OCI-LY1 (cell line): ENCODE data around the gene ALDH6A1.
A peak's percentile ranks its signal among the peaks of the same experiment; 100 is the strongest.

ENCODE experiments used
- H2AFZ ChIP-seq: fragments of 200-600 bp; sonication (generic), shearing (Covaris generic); 2 replicates; pipeline ENCODE4 v1.6.0; 2014; ENCODE audit warnings: antibody characterized with exemption, mild to moderate bottlenecking, low read length
- H3F3A ChIP-seq: fragments of 200-600 bp; sonication (generic), shearing (Covaris generic); 2 replicates; pipeline ENCODE4 v1.6.0; 2014; ENCODE audit warnings: mild to moderate bottlenecking, antibody characterized with exemption, low read length, moderate library complexity; ENCODE audit not compliant: insufficient read depth
- H3K27ac ChIP-seq: fragments of 200-600 bp; sonication (generic); 2 replicates; pipeline ENCODE4 v1.5.1; 2014; ENCODE audit warnings: low read length, mixed run types, mild to moderate bottlenecking, low read depth; ENCODE audit not compliant: poor library complexity, severe bottlenecking
- H3K27me3 ChIP-seq: fragments of 200-600 bp; sonication (generic); 2 replicates; pipeline ENCODE4 v1.6.0; 2014; ENCODE audit warnings: antibody characterized with exemption, mild to moderate bottlenecking, low read length, moderate library complexity; ENCODE audit not compliant: insufficient read depth
- H3K36me3 ChIP-seq: fragments of 200-600 bp; sonication (generic); 2 replicates; pipeline ENCODE4 v1.6.1; 2014; ENCODE audit warnings: mild to moderate bottlenecking, antibody characterized with exemption, low read length, moderate library complexity, mixed read lengths; ENCODE audit not compliant: insufficient read depth
- H3K4me1 ChIP-seq: fragments of 200-600 bp; sonication (generic); 2 replicates; pipeline ENCODE4 v1.5.1; 2014; ENCODE audit warnings: mild to moderate bottlenecking, low read length, moderate library complexity; ENCODE audit not compliant: insufficient read depth, severe bottlenecking
- H3K4me2 ChIP-seq: fragments of 200-600 bp; sonication (generic), shearing (Covaris generic); 2 replicates; pipeline ENCODE4 v1.6.1; 2014; ENCODE audit warnings: low read length
- H3K4me3 ChIP-seq: fragments of 200-600 bp; sonication (generic); 2 replicates; pipeline ENCODE4 v1.5.1; 2014; ENCODE audit warnings: low read length, low read depth, mild to moderate bottlenecking, mixed read lengths; ENCODE audit not compliant: poor library complexity, severe bottlenecking
- H3K79me2 ChIP-seq: fragments of 200-600 bp; shearing (Covaris generic); 2 replicates; pipeline ENCODE4 v1.6.1; 2016; ENCODE audit warnings: mixed run types, low read length, mixed read lengths; ENCODE audit not compliant: insufficient read depth
- H3K9ac ChIP-seq: fragments of 200-600 bp; sonication (generic), shearing (Covaris generic); 2 replicates; pipeline ENCODE4 v1.6.1; 2014; ENCODE audit warnings: mild to moderate bottlenecking, low read length, mixed read lengths
- H3K9me2 ChIP-seq: fragments of 200-600 bp; sonication (generic), shearing (Covaris generic); 2 replicates; pipeline ENCODE4 v1.6.1; 2014; ENCODE audit warnings: low read depth, mild to moderate bottlenecking, low read length, mixed read lengths
- H3K9me3 ChIP-seq: fragments of 200-600 bp; shearing (Covaris generic); 2 replicates; pipeline ENCODE4 v1.6.1; 2014; ENCODE audit warnings: low read length, mixed read lengths
- H4K20me1 ChIP-seq: fragments of 200-600 bp; sonication (generic), shearing (Covaris generic); 2 replicates; pipeline ENCODE4 v1.6.0; 2016; ENCODE audit warnings: mild to moderate bottlenecking, low read length; ENCODE audit not compliant: insufficient read depth
- CTCF ChIP-seq: fragments of 200-600 bp; sonication (generic), shearing (Covaris generic); IDR thresholded peaks from 2 replicates; pipeline ENCODE4 v1.5.1; 2017; ENCODE audit warnings: mild to moderate bottlenecking, antibody characterized with exemption, low read length, moderate library complexity, mixed read lengths
- EZH2 ChIP-seq: fragments of 200-600 bp; sonication (generic), shearing (Covaris generic); IDR thresholded peaks from 2 replicates; pipeline ENCODE4 v1.8.0; 2017; ENCODE audit warnings: borderline replicate concordance, mixed run types, mild to moderate bottlenecking, antibody characterized with exemption, low read length, moderate library complexity, mixed read lengths

ALDH6A1 gene

GRCh38 chr14:74019408-74020137, 64.7 kb downstream of the ALDH6A1 start:
- Histone ChIP-seq H3K4me3 (peak overlapping the region; percentile 96), H3K27me3 (no peaks in the 10 kb centered on the region), H3K79me2 (no peaks in the 10 kb centered on the region), H3K27ac (no peak overlapping the region), H3K4me2 (peak overlapping the region; percentile 67), H3K9ac (peak overlapping the region; percentile 52), H4K20me1 (no peaks in the 10 kb centered on the region), H3K9me3 (no peaks in the 10 kb centered on the region), H3K9me2 (no peaks in the 10 kb centered on the region), H3K4me1 (peaks cover 22% of the 10 kb centered on the region), H2AFZ (peak overlapping the region; percentile 17; the same call in 1 of the 2 replicates), H3K36me3 (no peaks in the 10 kb centered on the region), H3F3A (no peaks in the 10 kb centered on the region)
- TF ChIP-seq EZH2 (no peak), CTCF (no peak)

DNA sequence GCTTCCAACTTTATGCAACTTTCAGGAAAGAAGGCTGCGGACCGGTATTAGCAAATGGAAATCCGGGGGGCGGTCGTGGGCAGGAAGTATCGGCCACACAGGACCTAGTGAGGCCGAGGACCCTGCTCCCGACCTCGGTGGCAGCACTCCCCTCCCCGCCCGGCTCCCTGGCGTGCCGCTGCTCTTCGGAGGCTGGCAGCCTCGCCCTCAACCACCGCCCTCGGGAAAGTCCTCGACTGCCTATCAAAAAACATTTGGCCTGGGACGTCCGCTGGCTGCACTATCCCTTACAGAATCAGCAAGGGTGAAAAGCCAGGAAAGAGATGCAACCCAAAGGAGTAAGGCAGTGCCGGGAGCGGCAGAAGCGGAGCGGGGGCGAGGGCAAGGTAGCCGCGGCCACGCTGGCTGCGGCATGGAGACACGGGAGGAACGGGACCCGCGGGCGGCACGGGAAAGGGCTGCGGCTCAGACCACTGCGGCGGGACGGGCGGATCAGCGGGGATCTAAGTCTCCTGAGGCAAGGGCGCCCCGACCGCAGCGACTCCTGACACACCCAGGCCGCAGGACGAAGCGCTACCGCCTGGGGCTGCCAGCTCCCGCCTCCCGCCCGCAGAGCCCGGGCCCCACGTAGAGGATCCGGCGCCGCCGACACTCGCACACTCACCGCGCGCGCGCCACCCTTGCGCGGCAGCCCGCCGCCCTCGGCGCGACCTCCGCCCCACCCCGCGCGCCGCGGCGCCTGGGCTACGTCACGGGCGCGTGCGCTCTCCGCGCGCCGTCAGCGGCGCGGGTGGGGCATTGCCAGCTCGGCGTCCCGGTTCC, 65.5 kb downstream of the ALDH6A1 start, which contains the start of the genes BBOF1 and ENTPD5:
Gene BBOF1 (plus strand): TSS at position 764 of the 822 bp plus-strand sequence. CDS start 130 bp downstream, outside the sequence.
Gene ENTPD5 (minus strand): TSS at position 703 of the 822 bp plus-strand sequence. CDS start 31,186 bp downstream, outside the sequence.
- no peaks in the 10 kb centered on the region for H4K20me1 ChIP-seq
- H2AFZ ChIP-seq: peak within 1 kb of the TSS; percentile 72; the same call in 1 of the 2 replicates
- no peaks in the 10 kb centered on the region for H3K9me2 ChIP-seq
- no peak for TF ChIP-seq EZH2
- H3K27ac ChIP-seq: peak within 1 kb of the TSS; percentile 43
- peak within 1 kb of the TSS; percentile 96 for H3K4me3 ChIP-seq
- no peaks in the 10 kb centered on the region for H3K9me3 ChIP-seq
- no peaks in the 10 kb centered on the region for H3K27me3 ChIP-seq
- peaks cover 22% of the 10 kb centered on the region for H3K4me1 ChIP-seq
- H3F3A ChIP-seq: no peaks in the 10 kb centered on the region
- H3K4me2 ChIP-seq: peak within 1 kb of the TSS; percentile 75
- H3K79me2 ChIP-seq: no peaks in the 10 kb centered on the region
- H3K36me3 ChIP-seq: peaks cover 3% of the 10 kb centered on the region; the same call in 1 of the 2 replicates
- peak within 1 kb of the TSS; percentile 98 for H3K9ac ChIP-seq

DNA sequence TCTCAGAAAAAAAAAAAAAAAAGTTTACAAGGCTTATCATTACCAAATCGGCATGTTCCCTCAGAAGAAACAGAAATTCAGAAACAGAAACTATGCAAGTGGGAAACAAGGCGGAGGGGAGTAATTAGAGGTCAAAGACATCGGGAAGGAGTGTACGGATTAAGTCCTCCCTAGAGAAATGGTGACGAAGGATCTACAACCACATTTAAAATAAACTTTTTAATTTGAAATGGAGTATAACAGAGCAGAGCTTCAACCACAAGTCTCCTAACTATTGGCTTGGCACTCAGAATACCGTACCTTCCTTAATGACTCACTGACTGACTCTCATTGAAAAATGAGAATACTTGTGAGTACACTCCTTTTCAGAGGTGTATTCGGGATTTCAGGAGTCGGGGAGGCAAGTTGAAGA, 66.1 kb downstream of the ALDH6A1 start:
- peaks cover 22% of the 10 kb centered on the region for H3K4me1 ChIP-seq
- H3K27me3 ChIP-seq: no peaks in the 10 kb centered on the region
- H3K4me2 ChIP-seq: peak overlapping the region; percentile 75
- peaks cover 8% of the 10 kb centered on the region; the same call in 1 of the 2 replicates for H3K36me3 ChIP-seq
- no peaks in the 10 kb centered on the region for H3K9me3 ChIP-seq
- H3K27ac ChIP-seq: peak overlapping the region; percentile 43
- H3K4me3 ChIP-seq: peak overlapping the region; percentile 96
- H4K20me1 ChIP-seq: no peaks in the 10 kb centered on the region
- H2AFZ ChIP-seq: no peak overlapping the region
- no peaks in the 10 kb centered on the region for H3K79me2 ChIP-seq
- peak overlapping the region; percentile 98 for H3K9ac ChIP-seq
- H3F3A ChIP-seq: no peaks in the 10 kb centered on the region
- no peaks in the 10 kb centered on the region for H3K9me2 ChIP-seq
- TF ChIP-seq EZH2: no peak
- TF ChIP-seq CTCF: no peak
